Endothelial cell of umbilical vein (primary cell): ENCODE results near the gene USP31.

Source experiments
- CTCF ChIP-seq, 2 donors: IDR thresholded peaks; 1 replicate in 1 of 2; 2 replicates in 1 of 2; pipeline ENCODE4 v1.5.1; 2011; ENCODE audit warnings: low read length in 2 of 2, mild to moderate bottlenecking in 2 of 2, moderate library complexity in 2 of 2, control low read depth in 1 of 2, inconsistent platforms in 1 of 2, low read depth in 1 of 2; ENCODE audit not compliant: insufficient read depth in 1 of 2; ENCODE audit errors: extremely low read depth in 1 of 2
- EZH2 ChIP-seq: IDR thresholded peaks from 2 replicates; pipeline ENCODE4 v1.6.1; 2012; ENCODE audit warnings: borderline replicate concordance, low read depth, mild to moderate bottlenecking, moderate library complexity, low read length, inconsistent platforms; ENCODE audit not compliant: severe bottlenecking
- POLR2A ChIP-seq: IDR thresholded peaks from 2 replicates; pipeline ENCODE4 v1.6.1; 2012; ENCODE audit warnings: low read depth, mild to moderate bottlenecking, control low read depth, low read length

DNA sequence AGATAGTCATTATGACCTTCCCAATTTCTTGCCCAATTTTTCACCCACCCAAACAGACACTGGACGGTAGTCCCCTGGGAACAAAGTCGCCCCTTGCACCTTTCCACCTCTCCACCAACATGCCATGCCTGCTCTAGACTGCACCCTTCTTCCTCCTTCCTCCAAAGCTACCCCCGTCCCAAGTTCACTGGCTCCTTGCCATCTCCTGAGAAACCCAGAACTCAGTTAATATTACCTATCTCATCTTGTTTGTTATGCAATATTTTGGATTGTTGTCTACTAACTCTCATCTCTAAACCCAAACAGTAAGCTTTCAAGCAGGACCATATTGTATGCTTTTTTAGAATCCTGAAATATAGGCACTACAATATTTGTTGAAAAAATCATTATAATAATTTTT lies 63.3 kb downstream of the USP31 start:
- TF ChIP-seq POLR2A (no peak), CTCF (IDR thresholded peaks at IDR 0.05; ENCODE audit: extremely low read depth in 1 of 2, insufficient read depth in 1 of 2, low read depth in 1 of 2, low read length in 2 of 2) (no peak), EZH2 (no peak)
